ENCODE results near the gene COLQ.

The COLQ gene

GRCh38 chr3:15520804-15521572 lies 518 bp downstream of the COLQ start:
- no peak for DNase-seq (ENCODE audit: low read depth in 2 of 2)

- DNase-seq (ENCODE audit: low read depth in 2 of 2): no peak
Observed at GRCh38 chr3:15520185-15520584, 1.3 kb downstream of the COLQ start.

GRCh38 chr3:15519096-15519495 lies 2.4 kb downstream of the COLQ start:
- DNase-seq (ENCODE audit: low read depth in 2 of 2): no peak

- DNase-seq (ENCODE audit: low read depth in 2 of 2): no peak
Observed at GRCh38 chr3:15514663-15515340, 6.7 kb downstream of the COLQ start.

- no peak for DNase-seq (ENCODE audit: low read depth in 2 of 2)
Observed at GRCh38 chr3:15513810-15514662, 7.5 kb downstream of the COLQ start.

- DNase-seq (ENCODE audit: low read depth in 2 of 2): no peak
Observed at GRCh38 chr3:15513116-15513515, 8.4 kb downstream of the COLQ start.

- no peak for DNase-seq (ENCODE audit: low read depth in 2 of 2)
Observed at GRCh38 chr3:15512166-15512565, 9.3 kb downstream of the COLQ start.

- DNase-seq (ENCODE audit: low read depth in 2 of 2): no peak
Observed at GRCh38 chr3:15511156-15511555, 10.3 kb downstream of the COLQ start.

GRCh38 chr3:15510493-15510892 lies 11.0 kb downstream of the COLQ start:
- no peak for DNase-seq (ENCODE audit: low read depth in 2 of 2)

- no peak for DNase-seq (ENCODE audit: low read depth in 2 of 2)
Observed at GRCh38 chr3:15506571-15506970, 14.9 kb downstream of the COLQ start.

GRCh38 chr3:15505479-15506165 lies 15.9 kb downstream of the COLQ start:
- no peak for DNase-seq (ENCODE audit: low read depth in 2 of 2)

GRCh38 chr3:15502616-15503015 lies 18.9 kb downstream of the COLQ start:
- DNase-seq (ENCODE audit: low read depth in 2 of 2): no peak

GRCh38 chr3:15501126-15501525 lies 20.4 kb downstream of the COLQ start:
- no peak for DNase-seq (ENCODE audit: low read depth in 2 of 2)

- no peak for DNase-seq (ENCODE audit: low read depth in 2 of 2)
Observed at GRCh38 chr3:15500107-15500724, 21.3 kb downstream of the COLQ start.

GRCh38 chr3:15499536-15499935 lies 22.0 kb downstream of the COLQ start:
- DNase-seq (ENCODE audit: low read depth in 2 of 2): no peak

- DNase-seq (ENCODE audit: low read depth in 2 of 2): no peak
Observed at GRCh38 chr3:15498431-15499214, 22.9 kb downstream of the COLQ start.

GRCh38 chr3:15497964-15498363 lies 23.5 kb downstream of the COLQ start:
- DNase-seq (ENCODE audit: low read depth in 2 of 2): no peak

- no peak for DNase-seq (ENCODE audit: low read depth in 2 of 2)
Observed at GRCh38 chr3:15496341-15496664, 25.2 kb downstream of the COLQ start.

GRCh38 chr3:15495461-15496340 lies 25.8 kb downstream of the COLQ start:
- DNase-seq (ENCODE audit: low read depth in 2 of 2): no peak

GRCh38 chr3:15493436-15493835 lies 28.1 kb downstream of the COLQ start:
- no peak for DNase-seq (ENCODE audit: low read depth in 2 of 2)
